Measurements from ENCODE around the gene STIM2. TPM values are rescaled to one million over a fixed set of nuclear protein-coding genes. Genes with fewer than 3 reads are reported as not detected.
A peak's percentile ranks its signal among the peaks of the same experiment; 100 is the strongest.

STIM2 gene
- polyA plus RNA-seq, 3 donors = 8.6 to 16.5 (median 8.8) TPM

- H3K4me3 Mint-ChIP-seq = no peak overlapping the region
- H3K27me3 ChIP-seq (ENCODE audit: control insufficient read depth in 2 of 2, insufficient read depth in 2 of 2, low read length in 2 of 2) = no peaks in the 10 kb centered on the region
- WGBS (ENCODE audit: insufficient coverage) = 95% methylated on average over 7 of the region's 10 CpGs
- H3K27ac ChIP-seq (ENCODE audit: low read depth in 1 of 2, low read length in 2 of 2) = peak overlapping the region; percentile 6 to 66
- H3K4me3 ChIP-seq (replicated peaks in 1 of 3; ENCODE audit: low read depth in 2 of 3, low read length in 3 of 3) = no peak overlapping the region
- peak; percentile 49 to 74 (median 62) for DNase-seq
- H3K4me2 ChIP-seq (replicated peaks; ENCODE audit: extremely low read depth, low read length, poor library complexity, severe bottlenecking) = peak overlapping the region; percentile 19
- peak overlapping the region; percentile 4 for H3K9ac ChIP-seq (ENCODE audit: insufficient read depth, low read length, poor library complexity, severe bottlenecking)
- peaks cover 22% of the 10 kb centered on the region for H3K4me1 Mint-ChIP-seq
- peaks cover 14% of the 10 kb centered on the region in 2 donors for H3K4me1 ChIP-seq (ENCODE audit: control insufficient read depth in 1 of 2, insufficient read depth in 2 of 2, low read length in 2 of 2)
- H3K36me3 ChIP-seq (replicated peaks in 1 of 2; ENCODE audit: control insufficient read depth in 1 of 2, insufficient read depth in 2 of 2, low read length in 2 of 2) = no peaks in the 10 kb centered on the region
- no peak for TF ChIP-seq CTCF (IDR thresholded peaks at IDR 0.05)
- peak overlapping the region in 6 of 7 donors; percentile 22 to 84 (median 62) for H3K27ac Mint-ChIP-seq
- peaks cover 9 to 22% of the 10 kb centered on the region in 2 donors for H3K36me3 Mint-ChIP-seq
- H3K79me2 ChIP-seq (ENCODE audit: insufficient read depth, low read length) = peaks cover 65% of the 10 kb centered on the region
- intact Hi-C loops (cut with micrococcal nuclease) = no loop called here
- H4K20me1 ChIP-seq (ENCODE audit: insufficient read depth, low read length) = peaks cover 8% of the 10 kb centered on the region
- peaks cover 0 to 1% (median 0%) of the 10 kb centered on the region in 3 donors for H3K27me3 Mint-ChIP-seq (ENCODE audit: low read depth in 3 of 3)
- H2AFZ ChIP-seq (ENCODE audit: insufficient read depth, low read depth, low read length, poor library complexity, severe bottlenecking) = no peak overlapping the region
- H3K9me3 ChIP-seq (replicated peaks in 1 of 2; ENCODE audit: control insufficient read depth in 1 of 2, insufficient read depth in 1 of 2, low read length in 2 of 2) = no peaks in the 10 kb centered on the region
- H3K9me3 Mint-ChIP-seq = peaks cover 0 to 4% (median under 1%) of the 10 kb centered on the region in 7 donors
Observed at GRCh38 chr4:26873391-26874026, 12.9 kb downstream of the STIM2 start.

- peaks cover 0 to 6% (median 2%) of the 10 kb centered on the region in 7 donors for H3K9me3 Mint-ChIP-seq
- Histone ChIP-seq H4K20me1 (ENCODE audit: insufficient read depth, low read length) (peaks cover 8% of the 10 kb centered on the region), H3K4me2 (replicated peaks; ENCODE audit: extremely low read depth, low read length, poor library complexity, severe bottlenecking) (no peak overlapping the region), H2AFZ (ENCODE audit: insufficient read depth, low read depth, low read length, poor library complexity, severe bottlenecking) (no peak overlapping the region), H3K4me3 (replicated peaks in 1 of 3; ENCODE audit: low read depth in 2 of 3, low read length in 3 of 3) (no peak overlapping the region), H3K79me2 (ENCODE audit: insufficient read depth, low read length) (peaks cover 63% of the 10 kb centered on the region), H3K9ac (ENCODE audit: insufficient read depth, low read length, poor library complexity, severe bottlenecking) (no peak overlapping the region), H3K9me3 (replicated peaks in 1 of 2; ENCODE audit: control insufficient read depth in 1 of 2, insufficient read depth in 1 of 2, low read length in 2 of 2) (peaks cover 0 to 3% of the 10 kb centered on the region in 2 donors), H3K36me3 (replicated peaks in 1 of 2; ENCODE audit: control insufficient read depth in 1 of 2, insufficient read depth in 2 of 2, low read length in 2 of 2) (no peaks in the 10 kb centered on the region), H3K4me1 (ENCODE audit: control insufficient read depth in 1 of 2, insufficient read depth in 2 of 2, low read length in 2 of 2) (peaks cover 16 to 18% of the 10 kb centered on the region in 2 donors), H3K27me3 (ENCODE audit: control insufficient read depth in 2 of 2, insufficient read depth in 2 of 2, low read length in 2 of 2) (no peaks in the 10 kb centered on the region), H3K27ac (ENCODE audit: low read depth in 1 of 2, low read length in 2 of 2) (no peak overlapping the region)
- WGBS (ENCODE audit: insufficient coverage) = 100% methylated on average over 1 of the region's 7 CpGs
- H3K27me3 Mint-ChIP-seq (ENCODE audit: low read depth in 3 of 3) = peaks cover 0 to 1% (median 0%) of the 10 kb centered on the region in 3 donors
- intact Hi-C loops (cut with micrococcal nuclease) = no loop called here
- H3K4me1 Mint-ChIP-seq = peaks cover 27% of the 10 kb centered on the region
- peak overlapping the region in 4 of 7 donors; percentile 10 to 84 (median 32) for H3K27ac Mint-ChIP-seq
- no peak for DNase-seq
- TF ChIP-seq CTCF (IDR thresholded peaks at IDR 0.05) = no peak
- peaks cover 10 to 20% of the 10 kb centered on the region in 2 donors for H3K36me3 Mint-ChIP-seq
- no peak overlapping the region for H3K4me3 Mint-ChIP-seq
Observed at GRCh38 chr4:26874110-26874509, 13.5 kb downstream of the STIM2 start.
